SK-N-SH treated with all-trans-retinoic acid at 6 μM for 48 hours (cell line): ENCODE results near the gene LETMD1.

Experiments
- ATAC-seq: fragments of 200-7000 bp; cut with Tn5 transposase; 3 replicates; pipeline ENCODE4 v1.9.1; 2020; ENCODE audit warnings: mild to moderate bottlenecking, moderate library complexity
- ARNTL ChIP-seq: fragments of 450-650 bp; formaldehyde crosslinking; IDR thresholded peaks from 2 replicates; pipeline ENCODE4 v1.5.0; 2020; ENCODE audit warnings: low read depth, mild to moderate bottlenecking, moderate library complexity, borderline replicate concordance
- BACH2 ChIP-seq: fragments of 250-450 bp; sonication (Bioruptor Pico); IDR thresholded peaks from 2 replicates; pipeline ENCODE4 v1.9.0; 2021; ENCODE audit warnings: mild to moderate bottlenecking, borderline replicate concordance
- CSDC2 ChIP-seq: fragments of 250-450 bp; sonication (Bioruptor Pico); IDR thresholded peaks from 2 replicates; pipeline ENCODE4 v1.5.0; 2020; ENCODE audit warnings: mild to moderate bottlenecking, moderate library complexity
- ESRRG ChIP-seq: fragments of 250-450 bp; sonication (Bioruptor Pico); IDR thresholded peaks from 2 replicates; pipeline ENCODE4 v1.6.1; 2021; ENCODE audit warnings: mild to moderate bottlenecking
- GLIS3 ChIP-seq: fragments of 250-450 bp; sonication (Bioruptor Pico); IDR thresholded peaks from 2 replicates; pipeline ENCODE4 v1.5.0; 2020; ENCODE audit warnings: mild to moderate bottlenecking, moderate library complexity
- ISL1 ChIP-seq: fragments of 250-450 bp; sonication (Bioruptor Pico); IDR thresholded peaks from 2 replicates; pipeline ENCODE4 v2.1.2; 2022; ENCODE audit warnings: mild to moderate bottlenecking, moderate library complexity
- OSR1 ChIP-seq: fragments of 250-450 bp; sonication (Bioruptor Pico); IDR thresholded peaks from 2 replicates; pipeline ENCODE4 v1.8.0; 2022; ENCODE audit warnings: moderate library complexity, mild to moderate bottlenecking, inconsistent platforms
- POU6F1 ChIP-seq: fragments of 250-450 bp; sonication (Bioruptor Pico); IDR thresholded peaks from 2 replicates; pipeline ENCODE4 v1.8.0; 2021; ENCODE audit warnings: low read depth, mild to moderate bottlenecking, moderate library complexity, borderline replicate concordance
- PPARA ChIP-seq: fragments of 250-450 bp; sonication (Bioruptor Pico); IDR thresholded peaks from 2 replicates; pipeline ENCODE4 v1.5.0; 2020; ENCODE audit warnings: mild to moderate bottlenecking, borderline replicate concordance
- RARB ChIP-seq: fragments of 250-450 bp; sonication (Bioruptor Pico); IDR thresholded peaks from 2 replicates; pipeline ENCODE4 v1.8.0; 2021; ENCODE audit warnings: mild to moderate bottlenecking, moderate library complexity
- SNAI2 ChIP-seq: fragments of 250-450 bp; sonication (Bioruptor Pico); IDR thresholded peaks from 2 replicates; pipeline ENCODE4 v1.5.0; 2020; ENCODE audit warnings: mild to moderate bottlenecking, moderate library complexity
- TOX ChIP-seq: fragments of 250-450 bp; sonication (Bioruptor Pico); IDR thresholded peaks from 2 replicates; pipeline ENCODE4 v1.8.0; 2021; ENCODE audit warnings: mild to moderate bottlenecking, moderate library complexity, borderline replicate concordance
- ZC3H10 ChIP-seq: fragments of 250-450 bp; sonication (Bioruptor Pico); IDR thresholded peaks from 2 replicates; pipeline ENCODE4 v1.5.1; 2021; ENCODE audit warnings: mild to moderate bottlenecking, moderate library complexity
- ZFP3 ChIP-seq: fragments of 250-450 bp; sonication (Bioruptor Pico); IDR thresholded peaks from 2 replicates; pipeline ENCODE4 v1.5.0; 2020; ENCODE audit warnings: mild to moderate bottlenecking, moderate library complexity
- ZFP30 ChIP-seq: fragments of 450-650 bp; formaldehyde crosslinking; IDR thresholded peaks from 2 replicates; pipeline ENCODE4 v1.5.0; 2022; ENCODE audit warnings: mild to moderate bottlenecking, moderate library complexity
- ZNF565 ChIP-seq: fragments of 450-650 bp; formaldehyde crosslinking; conservative IDR thresholded peaks from 2 replicates; pipeline ENCODE4 v1.5.0; 2020; ENCODE audit warnings: low read depth, mild to moderate bottlenecking, moderate library complexity
- ZNF70 ChIP-seq: fragments of 450-650 bp; formaldehyde crosslinking; IDR thresholded peaks from 2 replicates; pipeline ENCODE4 v1.5.0; 2020; ENCODE audit warnings: mild to moderate bottlenecking, moderate library complexity
- ZNF8 ChIP-seq: fragments of 450-650 bp; formaldehyde crosslinking; IDR thresholded peaks from 2 replicates; pipeline ENCODE4 v1.5.0; 2020; ENCODE audit warnings: mild to moderate bottlenecking, moderate library complexity
- TF ChIP-seq, protein P1 (sequence below): fragments of 250-450 bp; sonication (Bioruptor Pico); IDR thresholded peaks from 2 replicates; pipeline ENCODE4 v1.5.1; 2021; ENCODE audit warnings: mild to moderate bottlenecking, moderate library complexity
- TF ChIP-seq, protein P2 (sequence below): fragments of 250-450 bp; sonication (Bioruptor Pico); IDR thresholded peaks from 2 replicates; pipeline ENCODE4 v1.8.0; 2020; ENCODE audit warnings: mild to moderate bottlenecking, moderate library complexity, borderline replicate concordance
- TF ChIP-seq, protein P3 (sequence below): fragments of 250-450 bp; sonication (Bioruptor Pico); IDR thresholded peaks from 2 replicates; pipeline ENCODE4 v1.5.1; 2020; ENCODE audit warnings: low read depth, mild to moderate bottlenecking, moderate library complexity

Gene LETMD1

GRCh38 chr12:51009056-51009440 lies 39.1 kb upstream of the LETMD1 start:
- TF ChIP-seq ZFP30 (CRISPR knock-in tag) (no peak), ZNF565 (CRISPR knock-in tag) (no peak), ISL1 (CRISPR knock-in tag) (no peak), ARNTL (CRISPR knock-in tag) (no peak), ZFP3 (CRISPR knock-in tag) (no peak), PPARA (CRISPR knock-in tag) (no peak), CSDC2 (no peak), RARB (CRISPR knock-in tag) (no peak), TOX (CRISPR knock-in tag) (no peak), GLIS3 (CRISPR knock-in tag) (no peak), ZNF70 (CRISPR knock-in tag) (no peak), POU6F1 (CRISPR knock-in tag) (no peak), BACH2 (CRISPR knock-in tag) (no peak), ZNF8 (CRISPR knock-in tag) (no peak), OSR1 (no peak)
- TF ChIP-seq, protein P1, sequence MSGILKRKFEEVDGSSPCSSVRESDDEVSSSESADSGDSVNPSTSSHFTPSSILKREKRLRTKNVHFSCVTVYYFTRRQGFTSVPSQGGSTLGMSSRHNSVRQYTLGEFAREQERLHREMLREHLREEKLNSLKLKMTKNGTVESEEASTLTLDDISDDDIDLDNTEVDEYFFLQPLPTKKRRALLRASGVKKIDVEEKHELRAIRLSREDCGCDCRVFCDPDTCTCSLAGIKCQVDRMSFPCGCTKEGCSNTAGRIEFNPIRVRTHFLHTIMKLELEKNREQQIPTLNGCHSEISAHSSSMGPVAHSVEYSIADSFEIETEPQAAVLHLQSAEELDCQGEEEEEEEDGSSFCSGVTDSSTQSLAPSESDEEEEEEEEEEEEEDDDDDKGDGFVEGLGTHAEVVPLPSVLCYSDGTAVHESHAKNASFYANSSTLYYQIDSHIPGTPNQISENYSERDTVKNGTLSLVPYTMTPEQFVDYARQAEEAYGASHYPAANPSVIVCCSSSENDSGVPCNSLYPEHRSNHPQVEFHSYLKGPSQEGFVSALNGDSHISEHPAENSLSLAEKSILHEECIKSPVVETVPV: no peak
- TF ChIP-seq, protein P2, sequence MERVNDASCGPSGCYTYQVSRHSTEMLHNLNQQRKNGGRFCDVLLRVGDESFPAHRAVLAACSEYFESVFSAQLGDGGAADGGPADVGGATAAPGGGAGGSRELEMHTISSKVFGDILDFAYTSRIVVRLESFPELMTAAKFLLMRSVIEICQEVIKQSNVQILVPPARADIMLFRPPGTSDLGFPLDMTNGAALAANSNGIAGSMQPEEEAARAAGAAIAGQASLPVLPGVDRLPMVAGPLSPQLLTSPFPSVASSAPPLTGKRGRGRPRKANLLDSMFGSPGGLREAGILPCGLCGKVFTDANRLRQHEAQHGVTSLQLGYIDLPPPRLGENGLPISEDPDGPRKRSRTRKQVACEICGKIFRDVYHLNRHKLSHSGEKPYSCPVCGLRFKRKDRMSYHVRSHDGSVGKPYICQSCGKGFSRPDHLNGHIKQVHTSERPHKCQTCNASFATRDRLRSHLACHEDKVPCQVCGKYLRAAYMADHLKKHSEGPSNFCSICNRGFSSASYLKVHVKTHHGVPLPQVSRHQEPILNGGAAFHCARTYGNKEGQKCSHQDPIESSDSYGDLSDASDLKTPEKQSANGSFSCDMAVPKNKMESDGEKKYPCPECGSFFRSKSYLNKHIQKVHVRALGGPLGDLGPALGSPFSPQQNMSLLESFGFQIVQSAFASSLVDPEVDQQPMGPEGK: no peak
- ATAC-seq: no peak

- no peak for TF ChIP-seq ZC3H10 (CRISPR knock-in tag)
- TF ChIP-seq ZFP30 (CRISPR knock-in tag): no peak
- TF ChIP-seq PPARA (CRISPR knock-in tag): no peak
- no peak for TF ChIP-seq ARNTL (CRISPR knock-in tag)
- TF ChIP-seq, protein P3, sequence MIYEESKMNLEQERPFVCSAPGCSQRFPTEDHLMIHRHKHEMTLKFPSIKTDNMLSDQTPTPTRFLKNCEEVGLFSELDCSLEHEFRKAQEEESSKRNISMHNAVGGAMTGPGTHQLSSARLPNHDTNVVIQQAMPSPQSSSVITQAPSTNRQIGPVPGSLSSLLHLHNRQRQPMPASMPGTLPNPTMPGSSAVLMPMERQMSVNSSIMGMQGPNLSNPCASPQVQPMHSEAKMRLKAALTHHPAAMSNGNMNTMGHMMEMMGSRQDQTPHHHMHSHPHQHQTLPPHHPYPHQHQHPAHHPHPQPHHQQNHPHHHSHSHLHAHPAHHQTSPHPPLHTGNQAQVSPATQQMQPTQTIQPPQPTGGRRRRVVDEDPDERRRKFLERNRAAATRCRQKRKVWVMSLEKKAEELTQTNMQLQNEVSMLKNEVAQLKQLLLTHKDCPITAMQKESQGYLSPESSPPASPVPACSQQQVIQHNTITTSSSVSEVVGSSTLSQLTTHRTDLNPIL: no peak
- TF ChIP-seq, protein P1: no peak
- no peak for TF ChIP-seq GLIS3 (CRISPR knock-in tag)
- TF ChIP-seq ZFP3 (CRISPR knock-in tag): no peak
- TF ChIP-seq RARB (CRISPR knock-in tag): no peak
- no peak for TF ChIP-seq POU6F1 (CRISPR knock-in tag)
- TF ChIP-seq ESRRG (CRISPR knock-in tag): no peak
- no peak for TF ChIP-seq CSDC2
- no peak for TF ChIP-seq ISL1 (CRISPR knock-in tag)
- TF ChIP-seq, protein P2: no peak
- TF ChIP-seq SNAI2 (CRISPR knock-in tag): no peak
- ATAC-seq: 0 out of 3 replicates have a peak, but pooled peaks have one; percentile 25
These were observed 36.2 kb upstream of the LETMD1 start for GRCh38 chr12:51011955-51012354.
